Measurements from ENCODE around the gene XXYLT1.

DNA sequence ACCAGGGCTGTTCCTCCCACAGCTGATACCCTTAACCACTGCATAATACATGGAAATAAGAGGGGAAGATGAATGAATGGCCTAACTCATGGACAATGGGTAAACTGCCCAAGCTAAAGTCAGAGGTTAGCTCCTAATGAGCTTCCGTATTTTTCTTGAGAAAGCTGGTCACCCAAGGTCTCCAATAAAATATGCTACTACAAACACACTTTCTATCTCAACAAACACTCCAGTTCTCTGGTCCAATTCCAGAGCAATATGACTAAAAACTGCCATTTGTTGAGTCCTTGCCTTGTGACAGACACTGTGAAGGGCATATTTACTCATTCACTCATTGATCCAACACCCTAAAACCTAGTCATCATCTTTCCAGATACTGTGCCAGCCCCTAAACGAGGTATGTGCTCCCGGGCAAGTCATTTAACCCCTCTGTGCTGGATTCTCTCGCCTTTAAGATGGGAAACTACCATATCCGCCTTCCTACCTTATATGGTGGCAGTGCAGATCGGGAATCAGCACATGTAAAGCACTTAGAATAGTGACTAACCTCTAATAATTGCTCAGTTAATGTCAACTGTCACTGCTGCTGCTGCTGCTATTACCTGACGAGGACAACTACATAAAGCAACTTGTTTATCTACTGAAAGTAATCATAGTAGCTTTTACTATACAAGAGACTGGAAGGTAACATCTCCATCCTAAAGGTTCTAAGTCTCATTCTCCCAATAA, 89.1 kb downstream of the XXYLT1 start:
- no peak for TF ChIP-seq CTCF (IDR thresholded peaks at IDR 0.05)
- no peak for TF ChIP-seq POLR2A (IDR thresholded peaks at IDR 0.05)
